K562 (cell line): Measurements from ENCODE around the gene ZNF787. TPM values are rescaled to one million over a fixed set of nuclear protein-coding genes. Genes with fewer than 3 reads are reported as not detected.

ENCODE experiments used
- AFF4 ChIP-seq: sonication (generic); formaldehyde crosslinking; IDR thresholded peaks from 2 replicates; pipeline ENCODE4 v1.8.0; 2023; ENCODE audit warnings: mild to moderate bottlenecking, missing genetic modification reagents
- ATF4 ChIP-seq: fragments of 450-650 bp; formaldehyde crosslinking; IDR thresholded peaks from 2 replicates; pipeline ENCODE4 v1.4.0; 2022; ENCODE audit warnings: mild to moderate bottlenecking, moderate library complexity
- BRF2 ChIP-seq: IDR thresholded peaks from 3 replicates; pipeline ENCODE4 v1.6.1; 2011; ENCODE audit warnings: borderline replicate concordance, mild to moderate bottlenecking; ENCODE audit not compliant: insufficient read length, insufficient read depth
- CCAR2 ChIP-seq: fragments of 200-400 bp; formaldehyde crosslinking; IDR thresholded peaks from 2 replicates; pipeline ENCODE4 v1.6.1; 2017; ENCODE audit warnings: mild to moderate bottlenecking, low read depth, low read length
- CEBPB ChIP-seq: fragments of 450-650 bp; IDR thresholded peaks from 2 replicates; pipeline ENCODE4 v1.6.1; 2016; ENCODE audit warnings: missing genetic modification characterization, missing compliant biosample characterization
- DLX4 ChIP-seq: fragments of 250-450 bp; sonication (Bioruptor Pico); IDR thresholded peaks from 2 replicates; pipeline ENCODE4 v1.6.1; 2021; ENCODE audit warnings: mild to moderate bottlenecking
- GABPB1 ChIP-seq: sonication (generic); formaldehyde crosslinking; IDR thresholded peaks from 2 replicates; pipeline ENCODE4 v1.8.0; 2022; ENCODE audit warnings: mild to moderate bottlenecking, missing genetic modification reagents
- NFE2 ChIP-seq: IDR thresholded peaks from 2 replicates; pipeline ENCODE4 v1.6.1; 2014; ENCODE audit warnings: antibody characterized with exemption, low read depth
- NONO ChIP-seq, 2 experiments: fragments of 200-400 bp in 1 of 2; fragments of 450-650 bp in 1 of 2; formaldehyde crosslinking in 1 of 2; IDR thresholded peaks; 2 replicates each; pipeline ENCODE4 v1.6.1; 2017; ENCODE audit warnings: low read depth in 2 of 2, mild to moderate bottlenecking in 2 of 2, moderate library complexity in 2 of 2, low read length in 1 of 2
- PBX2 ChIP-seq, 2 experiments: IDR thresholded peaks in 1 of 2; conservative IDR thresholded peaks in 1 of 2; 2 replicates each; pipeline ENCODE4 v1.6.1; 2016; ENCODE audit warnings: low read depth in 2 of 2, mild to moderate bottlenecking in 1 of 2, missing compliant biosample characterization in 1 of 2, missing genetic modification characterization in 1 of 2, moderate library complexity in 1 of 2
- PCBP2 ChIP-seq: fragments of 200-400 bp; formaldehyde crosslinking; IDR thresholded peaks from 2 replicates; pipeline ENCODE4 v1.6.1; 2018; ENCODE audit warnings: low read length, low read depth, mild to moderate bottlenecking, moderate library complexity; ENCODE audit not compliant: poor library complexity, severe bottlenecking
- ZNF449 ChIP-seq: fragments of 250-450 bp; sonication (Bioruptor Pico); IDR thresholded peaks from 2 replicates; pipeline ENCODE4 v1.8.0; 2022; ENCODE audit warnings: moderate library complexity, mild to moderate bottlenecking, inconsistent platforms
- ZNF507 ChIP-seq: conservative IDR thresholded peaks from 2 replicates; pipeline ENCODE4 v1.6.1; 2017; ENCODE audit warnings: missing genetic modification characterization, missing compliant biosample characterization
- polyA plus RNA-seq, 8 experiments: library from polyadenylated mRNA; depleted of rRNA in 4 of 8; stranded (reverse) in 5 of 8; unstranded in 3 of 8; fragments of >200 nt; fragmentation: Nextera tagmentation in 2 of 8; fragmentation: Illumina TruSeq in 1 of 8; extraction: Ambion mirVana in 2 of 8; extraction: Trizol in 1 of 8; gene quantifications; 2 replicates each; pipeline versions ENCODE4 v1.2.1 to v1.2.3, GENCODE V29; 2011 to 2014; ENCODE audit warnings: inconsistent platforms in 1 of 8, missing spikeins in 1 of 8
- total RNA-seq, 7 experiments: library from RNA; depleted of rRNA in 6 of 7; stranded (reverse); fragments of >200 nt in 6 of 7; fragmentation: Illumina TruSeq in 2 of 7; extraction: Trizol in 2 of 7; gene quantifications; 2 replicates each; pipeline versions ENCODE4 v1.2.1 to v1.2.3, GENCODE V29; 2011 to 2021; ENCODE audit warnings: low replicate concordance in 1 of 7

ZNF787 gene
- total and polyA plus RNA-seq, 9 of the 15 experiments (the other 6 are each of a cell fraction or from before 2014, with no cell fraction given) = 0.45 to 77.6 (median 7.3) TPM

- TF ChIP-seq ZNF507 (tag) (no peak), AFF4 (CRISPR knock-in tag) (no peak), PCBP2 (no peak), ZNF449 (no peak), CEBPB (tag) (no peak), NONO (IDR thresholded peaks at IDR 0.05; ENCODE audit: low read depth in 2 of 2, low read length in 1 of 2) (0 out of 4 replicates have a peak, but pooled peaks of 1 of the 2 experiments have one; percentile 22), GABPB1 (CRISPR knock-in tag) (peak; percentile 86), DLX4 (no peak), CCAR2 (no peak), BRF2 (no peak), NFE2 (peak; percentile 20; the same call in 1 of the 2 replicates), ATF4 (CRISPR knock-in tag) (peak; percentile 65; the same call in 1 of the 2 replicates), PBX2 (CRISPR knock-in tag; IDR thresholded peaks at IDR 0.05; ENCODE audit: low read depth) (no peak), PBX2 (tag; conservative IDR thresholded peaks at IDR 0.05; ENCODE audit: low read depth) (no peak)
These were observed 19.7 kb upstream of the ZNF787 start, which contains the start of gene ZNF444 (continued) for GRCh38 chr19:56140583-56141416.
